Measurements from ENCODE around the gene RNF111. TPM values are rescaled to one million over a fixed set of nuclear protein-coding genes. Genes with fewer than 3 reads are reported as not detected.

The RNF111 gene
- total and polyA plus RNA-seq, 2 of the 13 experiments (the other 11 are each of a cell fraction or from before 2014, with no cell fraction given), result 12.1 to 23.1 TPM

- TF ChIP-seq KAT7 (CRISPR knock-in tag; IDR thresholded peaks at IDR 0.05; ENCODE audit: borderline replicate concordance) (peak; percentile 20; the same call in 1 of the 2 replicates), POGZ (CRISPR knock-in tag; IDR thresholded peaks at IDR 0.05) (peak; percentile 77), ZFP1 (CRISPR knock-in tag; IDR thresholded peaks at IDR 0.05) (0 out of 2 replicates have a peak, but pooled peaks have one; percentile 44), ZNF580 (CRISPR knock-in tag; IDR thresholded peaks at IDR 0.05; ENCODE audit: borderline replicate concordance, low read depth) (0 out of 2 replicates have a peak, but pooled peaks have one; percentile 31), KAT2B (IDR thresholded peaks at IDR 0.05; ENCODE audit: borderline replicate concordance, low read depth, low read length) (no peak), ZNF775 (CRISPR knock-in tag; IDR thresholded peaks at IDR 0.05; ENCODE audit: borderline replicate concordance) (no peak), KLF9 (CRISPR knock-in tag; IDR thresholded peaks at IDR 0.05; ENCODE audit: low read depth) (no peak), KLF15 (CRISPR knock-in tag; IDR thresholded peaks at IDR 0.05; ENCODE audit: borderline replicate concordance) (0 out of 2 replicates have a peak, but pooled peaks have one; percentile 47), ZNF740 (CRISPR knock-in tag; IDR thresholded peaks at IDR 0.05) (no peak), TP53 (CRISPR knock-in tag; conservative IDR thresholded peaks at IDR 0.05) (0 out of 2 replicates have a peak, but pooled peaks have one; percentile 22), PHF8 (CRISPR knock-in tag; IDR thresholded peaks at IDR 0.05) (peak; percentile 84), ZNF546 (CRISPR knock-in tag; conservative IDR thresholded peaks at IDR 0.05) (peak; percentile 44; the same call in 1 of the 2 replicates), MTA3 (CRISPR knock-in tag; IDR thresholded peaks at IDR 0.05) (no peak), ZBTB2 (CRISPR knock-in tag; IDR thresholded peaks at IDR 0.05; ENCODE audit: low read depth) (no peak), GATA4 (IDR thresholded peaks at IDR 0.05; ENCODE audit: borderline replicate concordance, low read depth) (no peak), ZFP37 (CRISPR knock-in tag; IDR thresholded peaks at IDR 0.05; ENCODE audit: borderline replicate concordance) (0 out of 2 replicates have a peak, but pooled peaks have one; percentile 23), RBM39 (IDR thresholded peaks at IDR 0.05; ENCODE audit: low read depth, low read length, poor library complexity, severe bottlenecking) (no peak), ZNF761 (CRISPR knock-in tag; conservative IDR thresholded peaks at IDR 0.05) (no peak), ZHX1 (CRISPR knock-in tag; IDR thresholded peaks at IDR 0.05; ENCODE audit: low read depth) (no peak), ZNF20 (CRISPR knock-in tag; IDR thresholded peaks at IDR 0.05) (no peak), E2F1 (CRISPR knock-in tag; IDR thresholded peaks at IDR 0.05) (0 out of 2 replicates have a peak, but pooled peaks have one; percentile 30), ZNF572 (CRISPR knock-in tag; IDR thresholded peaks at IDR 0.05) (no peak)
Observed at GRCh38 chr15:59104912-59105732, 117.7 kb downstream of the RNF111 start, which contains the start of gene CCNB2 (continued).
